GM12892 (cell line): ENCODE data around the gene MYO3B.

Experiments used
- POLR2A ChIP-seq: IDR thresholded peaks from 2 replicates; pipeline ENCODE4 v1.6.1; 2011; ENCODE audit warnings: low read depth, low read length, control low read depth
- POLR2AphosphoS5 ChIP-seq: IDR thresholded peaks from 2 replicates; pipeline ENCODE4 v1.6.1; 2011; ENCODE audit warnings: low read depth, low read length, control low read depth
- TAF1 ChIP-seq: IDR thresholded peaks from 2 replicates; pipeline ENCODE4 v1.6.1; 2011; ENCODE audit warnings: low read depth, mild to moderate bottlenecking, control low read depth, low read length, borderline replicate concordance

DNA sequence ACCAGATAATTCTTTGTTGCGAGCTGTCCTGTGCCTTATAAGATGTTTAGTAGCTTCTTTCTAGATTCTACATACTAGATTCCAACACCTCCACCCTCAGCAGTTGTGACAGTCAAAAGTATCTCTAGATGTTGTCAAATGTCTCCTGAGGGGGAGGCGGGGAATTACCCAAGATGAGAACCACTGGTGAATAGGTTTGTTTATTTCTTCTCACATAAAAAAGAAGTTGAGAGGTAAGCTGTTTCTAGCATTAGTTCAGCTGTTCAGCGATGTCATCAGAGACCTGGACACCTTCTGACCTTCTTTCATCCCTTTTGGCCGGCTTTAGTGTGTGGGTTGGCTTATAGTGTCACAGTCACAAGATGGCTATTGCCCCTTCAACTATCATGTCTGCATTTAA is 299.7 kb downstream of the MYO3B start:
- TF ChIP-seq POLR2AphosphoS5 (no peak), POLR2A (no peak), TAF1 (no peak)
